Neural cell (in vitro differentiated cells): ENCODE results near the gene PLD5. TPM values are rescaled to one million over a fixed set of nuclear protein-coding genes. Genes with fewer than 3 reads are reported as not detected.

Source experiments
- H2AFZ ChIP-seq: fragments of 200-600, 300-800 bp; sonication (generic), shearing (Covaris generic); 2 replicates; pipeline ENCODE4 v1.6.0; 2014; ENCODE audit warnings: low read depth, mild to moderate bottlenecking, antibody characterized with exemption, low read length, moderate library complexity
- H3F3A ChIP-seq: fragments of 200-600 bp; shearing (Covaris generic); 2 replicates; pipeline ENCODE4 v1.6.1; 2016; ENCODE audit warnings: mild to moderate bottlenecking, moderate library complexity, mixed read lengths, antibody characterized with exemption, low read length; ENCODE audit not compliant: insufficient read depth, poor library complexity, severe bottlenecking
- H3K27ac ChIP-seq: fragments of 200-600, 300-800 bp; sonication (generic), shearing (Covaris generic); 2 replicates; pipeline ENCODE4 v1.5.1; 2014; ENCODE audit warnings: mild to moderate bottlenecking, low read length, moderate library complexity
- H3K27me3 ChIP-seq: fragments of 300-800, 200-600 bp; sonication (generic), shearing (Covaris generic); 2 replicates; pipeline ENCODE4 v1.6.0; 2014; ENCODE audit warnings: mild to moderate bottlenecking, low read depth, low read length, moderate library complexity; ENCODE audit not compliant: insufficient read depth
- H3K36me3 ChIP-seq: fragments of 300-800, 200-600 bp; sonication (generic), shearing (Covaris generic); 2 replicates; pipeline ENCODE4 v1.5.1; 2014; ENCODE audit warnings: mild to moderate bottlenecking, antibody characterized with exemption, low read length, moderate library complexity; ENCODE audit not compliant: insufficient read depth
- H3K4me2 ChIP-seq: fragments of 300-800, 200-600 bp; sonication (generic), shearing (Covaris generic); 2 replicates; pipeline ENCODE4 v1.6.0; 2014; ENCODE audit warnings: mild to moderate bottlenecking, low read length
- H3K4me3 ChIP-seq: fragments of 300-800, 200-600 bp; sonication (generic), shearing (Covaris generic); 2 replicates; pipeline ENCODE4 v1.5.1; 2014; ENCODE audit warnings: mild to moderate bottlenecking, low read length, moderate library complexity
- H3K79me2 ChIP-seq: fragments of 200-600 bp; shearing (Covaris generic); replicated peaks from 2 replicates; pipeline ENCODE4 v1.6.0; 2014; ENCODE audit warnings: mild to moderate bottlenecking, low read length, moderate library complexity; ENCODE audit not compliant: insufficient read depth
- H3K9ac ChIP-seq: fragments of 300-800, 200-600 bp; sonication (generic), shearing (Covaris generic); 2 replicates; pipeline ENCODE4 v1.6.1; 2016; ENCODE audit warnings: mild to moderate bottlenecking, low read length, mixed read lengths
- H3K9me2 ChIP-seq: fragments of 200-600 bp; shearing (Covaris generic); 2 replicates; pipeline ENCODE4 v1.6.1; 2016; ENCODE audit warnings: mild to moderate bottlenecking, low read length, mixed read lengths; ENCODE audit not compliant: insufficient read depth
- H3K9me3 ChIP-seq: fragments of 200-600, 300-800 bp; sonication (generic), shearing (Covaris generic); 2 replicates; pipeline ENCODE4 v1.6.1; 2016; ENCODE audit warnings: mild to moderate bottlenecking, mixed run types, low read length, moderate library complexity, mixed read lengths
- H4K20me1 ChIP-seq: fragments of 200-600 bp; shearing (Covaris generic); 2 replicates; pipeline ENCODE4 v1.6.1; 2016; ENCODE audit warnings: mild to moderate bottlenecking, mixed run types; ENCODE audit not compliant: insufficient read depth
- EP300 ChIP-seq: fragments of 450-650 bp; conservative IDR thresholded peaks from 2 replicates; pipeline ENCODE4 v1.6.1; 2014; ENCODE audit warnings: antibody characterized with exemption, mild to moderate bottlenecking, moderate library complexity; ENCODE audit not compliant: poor library complexity, severe bottlenecking
- EZH2 ChIP-seq: fragments of 200-600, 300-800 bp; shearing (Covaris generic), sonication (generic); IDR thresholded peaks from 2 replicates; pipeline ENCODE4 v1.6.1; 2014; ENCODE audit warnings: antibody characterized with exemption, low read length, borderline replicate concordance, mild to moderate bottlenecking; ENCODE audit not compliant: insufficient read depth, poor library complexity, severe bottlenecking
- MXI1 ChIP-seq: fragments of 450-650 bp; conservative IDR thresholded peaks from 2 replicates; pipeline ENCODE4 v1.6.1; 2014; ENCODE audit warnings: antibody characterized with exemption, mild to moderate bottlenecking; ENCODE audit not compliant: poor library complexity, severe bottlenecking
- POLR2AphosphoS5 ChIP-seq: IDR thresholded peaks from 2 replicates; pipeline ENCODE4 v1.6.1; 2012
- RAD21 ChIP-seq: fragments of 450-650 bp; conservative IDR thresholded peaks from 2 replicates; pipeline ENCODE4 v1.6.1; 2014; ENCODE audit warnings: antibody characterized with exemption, mild to moderate bottlenecking, moderate library complexity
- SMC3 ChIP-seq: fragments of 450-650 bp; conservative IDR thresholded peaks from 2 replicates; pipeline ENCODE4 v1.6.1; 2014; ENCODE audit warnings: antibody characterized with exemption, mild to moderate bottlenecking, moderate library complexity; ENCODE audit not compliant: poor library complexity
- TAF1 ChIP-seq: IDR thresholded peaks from 2 replicates; pipeline ENCODE4 v1.6.1; 2012; ENCODE audit warnings: low read depth
- polyA plus RNA-seq: library from polyadenylated mRNA; depleted of rRNA; stranded (reverse); fragments of >200 nt; gene quantifications from 2 replicates; pipeline ENCODE4 v1.2.3, GENCODE V29; 2014
- TF ChIP-seq, protein P1 (sequence below): fragments of 450-650 bp; IDR thresholded peaks from 2 replicates; pipeline ENCODE4 v1.5.1; 2014; ENCODE audit warnings: antibody characterized with exemption, mild to moderate bottlenecking, moderate library complexity; ENCODE audit not compliant: poor library complexity, severe bottlenecking
- TF ChIP-seq, protein P2 (sequence below): IDR thresholded peaks from 2 replicates; pipeline ENCODE4 v1.6.1; 2012; ENCODE audit warnings: borderline replicate concordance

Gene PLD5
- polyA plus RNA-seq, 1 donor from 2014 or later = 0.64 TPM

DNA sequence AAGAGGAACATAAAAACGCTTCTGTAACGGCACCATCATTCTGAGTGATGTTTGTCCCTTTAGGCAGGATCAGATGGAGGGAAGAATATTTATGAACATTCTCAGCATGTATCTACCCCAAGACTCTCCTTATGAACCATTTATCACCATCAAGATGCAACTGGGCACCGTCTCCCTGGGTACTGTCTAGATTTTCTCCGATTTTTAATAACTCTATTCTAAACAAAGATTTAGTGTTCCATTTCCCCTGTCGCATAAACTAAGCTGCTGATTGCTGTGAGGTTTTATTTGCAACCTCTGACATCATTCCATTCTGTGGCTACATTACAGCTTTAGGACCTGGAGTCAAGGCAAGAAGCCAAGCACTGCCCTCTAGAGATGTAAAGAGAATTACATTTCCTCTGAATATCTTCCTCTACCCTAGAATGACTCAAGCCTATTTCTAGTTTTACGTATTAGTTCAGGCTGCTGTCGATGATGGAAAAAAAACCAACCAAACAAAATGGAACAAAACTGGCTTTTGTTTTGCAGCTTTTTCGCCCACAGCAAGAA, 395.5 kb downstream of the PLD5 start:
- no peaks in the 10 kb centered on the region for H3K9me2 ChIP-seq
- no peak overlapping the region for H3K9ac ChIP-seq
- no peak overlapping the region for H3K4me3 ChIP-seq
- H3K27ac ChIP-seq = no peak overlapping the region
- H2AFZ ChIP-seq = no peak overlapping the region
- no peaks in the 10 kb centered on the region for H3K9me3 ChIP-seq
- H4K20me1 ChIP-seq = no peaks in the 10 kb centered on the region
- H3K79me2 ChIP-seq = no peaks in the 10 kb centered on the region
- no peaks in the 10 kb centered on the region for H3K36me3 ChIP-seq
- H3F3A ChIP-seq = no peaks in the 10 kb centered on the region
- no peak for TF ChIP-seq RAD21
- no peak for TF ChIP-seq EZH2
- TF ChIP-seq, protein P1, sequence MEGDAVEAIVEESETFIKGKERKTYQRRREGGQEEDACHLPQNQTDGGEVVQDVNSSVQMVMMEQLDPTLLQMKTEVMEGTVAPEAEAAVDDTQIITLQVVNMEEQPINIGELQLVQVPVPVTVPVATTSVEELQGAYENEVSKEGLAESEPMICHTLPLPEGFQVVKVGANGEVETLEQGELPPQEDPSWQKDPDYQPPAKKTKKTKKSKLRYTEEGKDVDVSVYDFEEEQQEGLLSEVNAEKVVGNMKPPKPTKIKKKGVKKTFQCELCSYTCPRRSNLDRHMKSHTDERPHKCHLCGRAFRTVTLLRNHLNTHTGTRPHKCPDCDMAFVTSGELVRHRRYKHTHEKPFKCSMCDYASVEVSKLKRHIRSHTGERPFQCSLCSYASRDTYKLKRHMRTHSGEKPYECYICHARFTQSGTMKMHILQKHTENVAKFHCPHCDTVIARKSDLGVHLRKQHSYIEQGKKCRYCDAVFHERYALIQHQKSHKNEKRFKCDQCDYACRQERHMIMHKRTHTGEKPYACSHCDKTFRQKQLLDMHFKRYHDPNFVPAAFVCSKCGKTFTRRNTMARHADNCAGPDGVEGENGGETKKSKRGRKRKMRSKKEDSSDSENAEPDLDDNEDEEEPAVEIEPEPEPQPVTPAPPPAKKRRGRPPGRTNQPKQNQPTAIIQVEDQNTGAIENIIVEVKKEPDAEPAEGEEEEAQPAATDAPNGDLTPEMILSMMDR = peak; percentile 16
- H3K27me3 ChIP-seq = no peaks in the 10 kb centered on the region
- no peak overlapping the region for H3K4me2 ChIP-seq

DNA sequence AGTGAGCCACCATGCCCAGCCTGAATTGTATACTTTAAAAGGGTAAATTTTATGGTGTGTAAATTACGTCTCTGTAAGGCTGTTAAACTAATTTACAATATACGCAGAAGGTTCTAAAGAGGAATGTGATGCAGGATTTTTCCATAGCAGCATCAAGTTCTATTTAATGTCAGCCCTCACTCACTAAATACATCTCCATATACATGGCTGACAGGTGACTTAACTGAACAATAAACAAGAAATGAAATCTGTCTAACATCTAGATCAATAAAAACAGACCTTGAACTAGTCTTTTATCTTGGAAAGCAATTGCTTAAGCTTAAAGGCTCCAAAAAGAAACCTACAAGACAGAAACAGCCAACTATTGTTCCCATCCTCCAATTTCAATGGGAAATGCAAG, 404.1 kb downstream of the PLD5 start:
- Histone ChIP-seq H4K20me1 (no peaks in the 10 kb centered on the region), H3K9me2 (no peaks in the 10 kb centered on the region), H3K4me2 (no peak overlapping the region), H3K79me2 (no peaks in the 10 kb centered on the region), H3K27ac (no peak overlapping the region), H3K9ac (no peak overlapping the region), H3K27me3 (no peaks in the 10 kb centered on the region), H3K9me3 (no peaks in the 10 kb centered on the region), H2AFZ (no peak overlapping the region), H3K4me3 (no peak overlapping the region), H3F3A (no peaks in the 10 kb centered on the region), H3K36me3 (no peaks in the 10 kb centered on the region)
- no peak for TF ChIP-seq MXI1
- no peak for TF ChIP-seq SMC3
- TF ChIP-seq, protein P2, sequence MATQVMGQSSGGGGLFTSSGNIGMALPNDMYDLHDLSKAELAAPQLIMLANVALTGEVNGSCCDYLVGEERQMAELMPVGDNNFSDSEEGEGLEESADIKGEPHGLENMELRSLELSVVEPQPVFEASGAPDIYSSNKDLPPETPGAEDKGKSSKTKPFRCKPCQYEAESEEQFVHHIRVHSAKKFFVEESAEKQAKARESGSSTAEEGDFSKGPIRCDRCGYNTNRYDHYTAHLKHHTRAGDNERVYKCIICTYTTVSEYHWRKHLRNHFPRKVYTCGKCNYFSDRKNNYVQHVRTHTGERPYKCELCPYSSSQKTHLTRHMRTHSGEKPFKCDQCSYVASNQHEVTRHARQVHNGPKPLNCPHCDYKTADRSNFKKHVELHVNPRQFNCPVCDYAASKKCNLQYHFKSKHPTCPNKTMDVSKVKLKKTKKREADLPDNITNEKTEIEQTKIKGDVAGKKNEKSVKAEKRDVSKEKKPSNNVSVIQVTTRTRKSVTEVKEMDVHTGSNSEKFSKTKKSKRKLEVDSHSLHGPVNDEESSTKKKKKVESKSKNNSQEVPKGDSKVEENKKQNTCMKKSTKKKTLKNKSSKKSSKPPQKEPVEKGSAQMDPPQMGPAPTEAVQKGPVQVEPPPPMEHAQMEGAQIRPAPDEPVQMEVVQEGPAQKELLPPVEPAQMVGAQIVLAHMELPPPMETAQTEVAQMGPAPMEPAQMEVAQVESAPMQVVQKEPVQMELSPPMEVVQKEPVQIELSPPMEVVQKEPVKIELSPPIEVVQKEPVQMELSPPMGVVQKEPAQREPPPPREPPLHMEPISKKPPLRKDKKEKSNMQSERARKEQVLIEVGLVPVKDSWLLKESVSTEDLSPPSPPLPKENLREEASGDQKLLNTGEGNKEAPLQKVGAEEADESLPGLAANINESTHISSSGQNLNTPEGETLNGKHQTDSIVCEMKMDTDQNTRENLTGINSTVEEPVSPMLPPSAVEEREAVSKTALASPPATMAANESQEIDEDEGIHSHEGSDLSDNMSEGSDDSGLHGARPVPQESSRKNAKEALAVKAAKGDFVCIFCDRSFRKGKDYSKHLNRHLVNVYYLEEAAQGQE = no peak
- peak; percentile 83 for TF ChIP-seq EP300
- TF ChIP-seq, protein P1 = no peak
- TF ChIP-seq TAF1 = no peak
- peak; percentile 46 for TF ChIP-seq POLR2AphosphoS5
